ENCODE measurements around the gene YTHDF1.

The YTHDF1 gene

GRCh38 chr20:63153254-63154221 is 62.4 kb downstream of the YTHDF1 start:
- DNase-seq = no peak

GRCh38 chr20:63152322-63153253 is 63.3 kb downstream of the YTHDF1 start:
- no peak for DNase-seq

- no peak for DNase-seq
Observed at GRCh38 chr20:63151554-63152321, 64.2 kb downstream of the YTHDF1 start.

- no peak for DNase-seq
Observed at GRCh38 chr20:63150911-63151531, 64.9 kb downstream of the YTHDF1 start.

- no peak for DNase-seq
Observed at GRCh38 chr20:63150391-63150898, 65.5 kb downstream of the YTHDF1 start.

- DNase-seq = no peak
Observed at GRCh38 chr20:63149531-63150192, 66.3 kb downstream of the YTHDF1 start.

- no peak for DNase-seq
Observed at GRCh38 chr20:63148696-63149095, 67.2 kb downstream of the YTHDF1 start.

GRCh38 chr20:63147532-63147931 is 68.4 kb downstream of the YTHDF1 start:
- no peak for DNase-seq
